GM12878 (cell line): ENCODE results near the gene POU3F3. TPM values are rescaled to one million over a fixed set of nuclear protein-coding genes. Genes with fewer than 3 reads are reported as not detected.
A peak's percentile ranks its signal among the peaks of the same experiment; 100 is the strongest.

Source experiments
- ATAC-seq: fragments of 200-7000 bp; cut with Tn5 transposase; 3 replicates; pipeline ENCODE4 v1.9.1; 2020; ENCODE audit warnings: mild to moderate bottlenecking, moderate library complexity
- BruUV-seq: library from RNA; stranded (reverse); fragments of 400-500 nt; replicated peaks from 2 replicates; lab custom pipeline; 2021; lab: Mats Ljungman, UMichigan
- CTCF ChIA-PET: fragments of 300-600 bp; sonication (Branson Sonifier 250); formaldehyde crosslinking; extraction: SDS; loops from one replicate; lab custom pipeline; 2021; ENCODE audit warnings: inconsistent platforms; lab: Yijun Ruan, JAX
- POLR2A ChIA-PET: fragments of 350-600 bp; formaldehyde crosslinking; extraction: SDS; loops from one replicate; lab custom pipeline; 2021; ENCODE audit warnings: inconsistent platforms; lab: Charles Lee
- RAD21 ChIA-PET: fragments of 300-600 bp; sonication (Branson Sonifier 250); formaldehyde crosslinking; loops from one replicate; lab custom pipeline; 2023; ENCODE audit warnings: antibody characterized with exemption; ENCODE audit not compliant: unreplicated experiment; lab: Charles Lee
- SMC1A ChIA-PET: fragments of 300-600 bp; sonication (Branson Sonifier 250); formaldehyde crosslinking; loops from one replicate; lab custom pipeline; 2023; ENCODE audit not compliant: unreplicated experiment, uncharacterized antibody; lab: Charles Lee
- DNase-seq: peaks from one replicate; pipeline ENCODE4 v3.0.0-alpha.2; 2011; ENCODE audit warnings: low read depth, low spot score
- FAIRE-seq: peaks from 3 replicates; lab custom pipeline; 2011; peaks lifted over from hg19 to GRCh38; lab: Jason Lieb, UNC
- H2AFZ ChIP-seq: 2 replicates; pipeline ENCODE4 v1.6.0; 2011; ENCODE audit warnings: low read depth, low read length, control low read depth; ENCODE audit not compliant: control insufficient read depth
- H3K27ac ChIP-seq: 2 replicates; pipeline ENCODE4 v1.5.1; 2011; ENCODE audit warnings: control low read depth; ENCODE audit not compliant: control insufficient read depth, insufficient read depth
- H3K27me3 ChIP-seq, 2 experiments: replicated peaks in 1 of 2; 2 replicates each; pipeline versions ENCODE4 v1.6.0 to v1.6.1; 2011; ENCODE audit warnings: low read length in 1 of 2; ENCODE audit not compliant: control insufficient read depth in 2 of 2, insufficient read depth in 2 of 2
- H3K36me3 ChIP-seq, 2 experiments: 2 replicates each; pipeline ENCODE4 v1.5.1; 2011; ENCODE audit warnings: low read length in 1 of 2; ENCODE audit not compliant: control insufficient read depth in 2 of 2, insufficient read depth in 2 of 2
- H3K4me1 ChIP-seq: 2 replicates; pipeline ENCODE4 v1.6.1; 2011; ENCODE audit warnings: mild to moderate bottlenecking, low read length, moderate library complexity, mixed read lengths; ENCODE audit not compliant: control insufficient read depth, insufficient read depth
- H3K4me2 ChIP-seq: 2 replicates; pipeline ENCODE4 v1.6.0; 2011; ENCODE audit warnings: control low read depth; ENCODE audit not compliant: control insufficient read depth, insufficient read depth
- H3K4me3 ChIP-seq: fragments of 200-600 bp; sonication (generic); 2 replicates; pipeline ENCODE4 v1.5.1; 2016
- H3K79me2 ChIP-seq: 2 replicates; pipeline ENCODE4 v1.6.0; 2011; ENCODE audit warnings: low read length; ENCODE audit not compliant: control insufficient read depth, insufficient read depth
- H3K9ac ChIP-seq: 2 replicates; pipeline ENCODE4 v1.8.0; 2011; ENCODE audit warnings: low read length, control low read depth, mixed read lengths; ENCODE audit not compliant: control insufficient read depth, insufficient read depth
- H3K9me3 ChIP-seq: replicated peaks from 3 replicates; pipeline ENCODE4 v1.5.1; 2011; ENCODE audit warnings: mild to moderate bottlenecking, low read length; ENCODE audit not compliant: control insufficient read depth, insufficient read depth
- H4K20me1 ChIP-seq: 2 replicates; pipeline ENCODE4 v1.6.0; 2011; ENCODE audit not compliant: control insufficient read depth, insufficient read depth
- ASH2L ChIP-seq: fragments of 300-600, 200-600 bp; sonication (generic); IDR thresholded peaks from 2 replicates; pipeline ENCODE4 v1.6.1; 2017; ENCODE audit warnings: low read depth, mild to moderate bottlenecking, borderline replicate concordance
- BCL11A ChIP-seq: IDR thresholded peaks from 2 replicates; pipeline ENCODE4 v1.6.1; 2011; ENCODE audit warnings: low read depth, low read length
- CHD2 ChIP-seq: IDR thresholded peaks from 2 replicates; pipeline ENCODE4 v1.6.1; 2011; ENCODE audit warnings: low read depth, low read length, improper control_type of control experiment, borderline replicate concordance
- DPF2 ChIP-seq: fragments of 450-650 bp; IDR thresholded peaks from 2 replicates; pipeline ENCODE4 v1.6.1; 2017; ENCODE audit warnings: mild to moderate bottlenecking
- IRF4 ChIP-seq: IDR thresholded peaks from 2 replicates; pipeline ENCODE4 v1.6.1; 2011; ENCODE audit warnings: low read depth, low read length
- MXI1 ChIP-seq: fragments of 150-350 bp; IDR thresholded peaks from 2 replicates; pipeline ENCODE4 v1.6.1; 2011; ENCODE audit warnings: low read depth, mild to moderate bottlenecking, inconsistent platforms, low read length, improper control_type of control experiment
- MYC ChIP-seq: IDR thresholded peaks from 2 replicates; pipeline ENCODE4 v1.6.1; 2011; ENCODE audit warnings: mild to moderate bottlenecking, low read length, moderate library complexity, inconsistent platforms; ENCODE audit not compliant: insufficient read depth, insufficient replicate concordance, insufficient read length, severe bottlenecking
- NBN ChIP-seq: fragments of 450-650 bp; IDR thresholded peaks from 2 replicates; pipeline ENCODE4 v1.6.1; 2016
- NR2C1 ChIP-seq: fragments of 450-650 bp; IDR thresholded peaks from 2 replicates; pipeline ENCODE4 v1.6.1; 2017; ENCODE audit warnings: antibody characterized with exemption, mild to moderate bottlenecking, moderate library complexity
- NR2F1 ChIP-seq: fragments of 450-650 bp; conservative IDR thresholded peaks from 2 replicates; pipeline ENCODE4 v1.6.1; 2017; ENCODE audit warnings: mild to moderate bottlenecking
- PAX5 ChIP-seq: IDR thresholded peaks from 2 replicates; pipeline ENCODE4 v1.6.1; 2011; ENCODE audit warnings: low read depth, low read length, borderline replicate concordance
- PKNOX1 ChIP-seq: fragments of 450-650 bp; IDR thresholded peaks from 2 replicates; pipeline ENCODE4 v1.6.1; 2016; ENCODE audit warnings: mild to moderate bottlenecking
- RB1 ChIP-seq: fragments of 450-650 bp; formaldehyde crosslinking; IDR thresholded peaks from 2 replicates; pipeline ENCODE4 v1.6.1; 2017; ENCODE audit warnings: mild to moderate bottlenecking, borderline replicate concordance
- RBBP5 ChIP-seq: fragments of 200-600 bp; sonication (generic); conservative IDR thresholded peaks from 2 replicates; pipeline ENCODE4 v1.6.1; 2016
- SMARCA5 ChIP-seq: fragments of 450-650 bp; IDR thresholded peaks from 2 replicates; pipeline ENCODE4 v1.6.1; 2017; ENCODE audit warnings: mild to moderate bottlenecking
- SREBF1 ChIP-seq: IDR thresholded peaks from 2 replicates; pipeline ENCODE4 v1.6.1; 2012; ENCODE audit warnings: mild to moderate bottlenecking, low read length
- TCF7 ChIP-seq: IDR thresholded peaks from 2 replicates; pipeline ENCODE4 v1.6.1; 2014; ENCODE audit warnings: antibody characterized with exemption, borderline replicate concordance
- WRNIP1 ChIP-seq: IDR thresholded peaks from 2 replicates; pipeline ENCODE4 v1.6.1; 2011; ENCODE audit warnings: low read depth, low read length, improper control_type of control experiment, borderline replicate concordance
- YY1 ChIP-seq: IDR thresholded peaks from 2 replicates; pipeline ENCODE4 v1.6.1; 2011; ENCODE audit warnings: low read depth, mild to moderate bottlenecking, low read length
- WGBS: methylation state at CpG from one replicate; pipeline ENCODE4 v1.1.6; 2016; ENCODE audit warnings: low lambda C conversion rate; ENCODE audit not compliant: insufficient replicate concordance, insufficient coverage; ENCODE audit errors: missing lambda C conversion rate; 5-methylcytosine and 5-hydroxymethylcytosine counted together
- in situ Hi-C: fragments of 300-500 bp; cut with MboI; formaldehyde crosslinking; loops from 9 replicates; pipeline ENCODE4 v1.14.3; 2018; ENCODE audit warnings: mixed read lengths
- intact Hi-C: fragments of 100-400 bp; cut with micrococcal nuclease; formaldehyde crosslinking; loops from one replicate; pipeline ENCODE4 v1.14.2; 2022; ENCODE audit not compliant: unreplicated experiment
- polyA plus RNA-seq, 11 experiments: library from polyadenylated mRNA; depleted of rRNA in 4 of 11; unstranded in 6 of 11; stranded (reverse) in 5 of 11; fragments of >200 nt; fragmentation: Nextera tagmentation in 4 of 11; fragmentation: Illumina TruSeq in 1 of 11; extraction: Ambion mirVana in 4 of 11; extraction: Trizol in 1 of 11; gene quantifications; 1 replicate in 1 of 11; 2 replicates in 10 of 11; pipeline versions ENCODE4 v1.2.1 to v1.2.3, GENCODE V29; 2011 to 2016; ENCODE audit warnings: inconsistent platforms in 2 of 11, missing spikeins in 2 of 11, low read depth in 1 of 11
- total RNA-seq, 4 experiments: library from RNA; depleted of rRNA in 3 of 4; stranded (reverse); fragments of >200 nt in 3 of 4; fragmentation: Illumina TruSeq in 1 of 4; extraction: Trizol in 1 of 4; gene quantifications; 2 replicates each; pipeline versions ENCODE4 v1.2.1 to v1.2.3, GENCODE V29; 2013 to 2021
- TF ChIP-seq, protein P1 (sequence below): fragments of 450-650 bp; IDR thresholded peaks from 2 replicates; pipeline ENCODE4 v1.6.1; 2014; ENCODE audit warnings: mild to moderate bottlenecking
- TF ChIP-seq, protein P2 (sequence below): fragments of 450-650 bp; IDR thresholded peaks from 2 replicates; pipeline ENCODE4 v1.6.1; 2017; ENCODE audit warnings: low read depth, mild to moderate bottlenecking, moderate library complexity

The POU3F3 gene
- total and polyA plus RNA-seq, 10 of the 15 experiments (the other 5 are each of a cell fraction or from before 2014, with no cell fraction given) = not detected

DNA sequence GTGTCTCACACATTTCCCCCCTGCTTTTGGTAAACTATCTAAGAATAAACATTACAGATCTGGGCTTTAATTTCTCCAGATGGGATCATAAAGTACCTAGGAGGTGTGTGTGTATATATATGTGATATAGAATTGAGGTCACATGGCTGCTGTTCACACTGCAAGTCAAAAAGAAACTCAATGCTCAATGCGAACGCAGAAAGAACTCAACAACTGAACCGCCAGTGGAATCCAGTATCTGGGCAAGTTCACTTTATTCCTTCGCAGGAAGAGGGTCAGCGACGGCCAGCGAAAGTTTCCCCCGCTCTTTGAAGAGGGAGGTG, 17.7 kb downstream of the POU3F3 start (continued):
- TF ChIP-seq SMARCA5 (no peak), WRNIP1 (no peak), NR2F1 (no peak), RB1 (no peak), YY1 (no peak)
- TF ChIP-seq, all 136 proteins: peak for 0

DNA sequence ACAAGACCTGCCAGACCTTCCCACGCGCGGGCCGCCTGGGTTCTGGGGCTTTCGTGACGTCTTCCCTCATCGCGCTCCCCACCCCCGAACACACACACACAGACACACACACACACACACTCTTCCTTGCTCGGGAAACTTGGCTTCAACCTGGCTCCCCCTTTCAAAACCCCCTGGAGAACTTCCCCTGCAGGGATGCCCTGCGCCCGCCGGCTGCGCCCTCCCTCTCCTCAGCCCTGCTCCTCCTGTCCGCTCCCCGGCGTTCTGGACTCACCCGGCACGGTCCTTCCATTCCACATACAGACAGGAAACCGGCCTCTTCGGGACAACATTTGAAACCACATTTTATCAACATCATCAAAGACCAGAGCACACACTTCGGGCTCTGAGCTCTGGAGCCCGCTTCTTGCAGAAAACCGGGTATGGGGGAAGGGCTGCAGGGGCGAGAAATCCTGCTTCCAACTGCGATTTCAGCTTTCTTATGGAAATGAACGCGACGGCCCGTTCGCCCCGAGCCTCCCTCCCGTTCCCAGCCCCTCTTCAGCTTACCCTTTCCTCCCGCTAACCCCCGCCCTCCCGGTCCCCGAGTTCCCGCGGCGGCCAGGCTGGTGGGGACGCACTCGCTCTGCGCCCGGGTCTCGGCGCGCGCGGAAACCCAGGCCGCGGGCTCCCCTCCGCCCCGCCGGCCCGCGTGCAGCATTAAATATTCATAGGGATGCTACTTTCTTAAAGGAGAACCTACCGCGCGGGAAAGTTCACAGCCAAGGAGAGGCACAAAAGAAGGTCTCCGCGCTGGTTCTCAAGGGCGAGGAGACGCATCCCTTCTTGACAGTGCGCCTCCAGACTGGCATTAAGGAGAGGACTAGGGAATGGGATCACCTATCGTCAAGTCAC, 18.3 kb downstream of the POU3F3 start:
- no peak overlapping the region for H3K4me3 ChIP-seq
- H3K36me3 ChIP-seq = no peaks in the 10 kb centered on the region
- POLR2A ChIA-PET = no interaction called here
- DNase-seq (no peak), ATAC-seq (no peak), FAIRE-seq (no peak)
- H4K20me1 ChIP-seq = no peaks in the 10 kb centered on the region
- intact Hi-C loops = loop anchor here (5.0 kb wide), 1 partner anchor 1710 kb away; no protein-coding TSS in a partner anchor
- CTCF ChIA-PET = no interaction called here
- RAD21 ChIA-PET = interaction anchor here (0.7 kb wide), 1 partner anchor 1097 kb away, joined by 3 read pairs; no protein-coding TSS in a partner anchor
- H3K79me2 ChIP-seq = no peaks in the 10 kb centered on the region
- WGBS = 4% methylated on average over 35 of the region's 65 CpGs
- no TSS peak for BruUV-seq
- SMC1A ChIA-PET = interaction anchor here (1.1 kb wide), 1 partner anchor 23 kb away, joined by 3 read pairs; no protein-coding TSS in a partner anchor
- in situ Hi-C loops = loop anchor here (10.0 to 25.0 kb wide), 2 partner anchors 835 to 1707 kb away; no protein-coding TSS in a partner anchor
- H3K27me3 ChIP-seq = peaks cover 13 to 33% of the 10 kb centered on the region in 2 experiments
- H3K9ac ChIP-seq = no peak overlapping the region
- 0 out of 2 replicates have a peak overlapping the region, but pooled peaks have one; percentile 96 for H3K4me2 ChIP-seq
- no peaks in the 10 kb centered on the region for H3K4me1 ChIP-seq
- no peak overlapping the region for H2AFZ ChIP-seq
- H3K27ac ChIP-seq = no peak overlapping the region
- no peaks in the 10 kb centered on the region for H3K9me3 ChIP-seq
- TF ChIP-seq NBN (no peak), SREBF1 (no peak), PKNOX1 (no peak), NR2F1 (no peak), TCF7 (no peak), IRF4 (no peak), MYC (no peak), NR2C1 (no peak), BCL11A (no peak), CHD2 (no peak), MXI1 (no peak), DPF2 (no peak), RBBP5 (no peak), PAX5 (no peak), ASH2L (no peak)
- TF ChIP-seq, protein P1, sequence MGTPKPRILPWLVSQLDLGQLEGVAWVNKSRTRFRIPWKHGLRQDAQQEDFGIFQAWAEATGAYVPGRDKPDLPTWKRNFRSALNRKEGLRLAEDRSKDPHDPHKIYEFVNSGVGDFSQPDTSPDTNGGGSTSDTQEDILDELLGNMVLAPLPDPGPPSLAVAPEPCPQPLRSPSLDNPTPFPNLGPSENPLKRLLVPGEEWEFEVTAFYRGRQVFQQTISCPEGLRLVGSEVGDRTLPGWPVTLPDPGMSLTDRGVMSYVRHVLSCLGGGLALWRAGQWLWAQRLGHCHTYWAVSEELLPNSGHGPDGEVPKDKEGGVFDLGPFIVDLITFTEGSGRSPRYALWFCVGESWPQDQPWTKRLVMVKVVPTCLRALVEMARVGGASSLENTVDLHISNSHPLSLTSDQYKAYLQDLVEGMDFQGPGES = no peak
- TF ChIP-seq, protein P2, sequence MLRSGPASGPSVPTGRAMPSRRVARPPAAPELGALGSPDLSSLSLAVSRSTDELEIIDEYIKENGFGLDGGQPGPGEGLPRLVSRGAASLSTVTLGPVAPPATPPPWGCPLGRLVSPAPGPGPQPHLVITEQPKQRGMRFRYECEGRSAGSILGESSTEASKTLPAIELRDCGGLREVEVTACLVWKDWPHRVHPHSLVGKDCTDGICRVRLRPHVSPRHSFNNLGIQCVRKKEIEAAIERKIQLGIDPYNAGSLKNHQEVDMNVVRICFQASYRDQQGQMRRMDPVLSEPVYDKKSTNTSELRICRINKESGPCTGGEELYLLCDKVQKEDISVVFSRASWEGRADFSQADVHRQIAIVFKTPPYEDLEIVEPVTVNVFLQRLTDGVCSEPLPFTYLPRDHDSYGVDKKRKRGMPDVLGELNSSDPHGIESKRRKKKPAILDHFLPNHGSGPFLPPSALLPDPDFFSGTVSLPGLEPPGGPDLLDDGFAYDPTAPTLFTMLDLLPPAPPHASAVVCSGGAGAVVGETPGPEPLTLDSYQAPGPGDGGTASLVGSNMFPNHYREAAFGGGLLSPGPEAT = no peak
